ENCODE data around the gene RNF26. TPM values are rescaled to one million over a fixed set of nuclear protein-coding genes. Genes with fewer than 3 reads are reported as not detected.

Gene RNF26
- total RNA-seq, 5 donors from 2014 or later (not counting 1 experiment from before 2014, with no cell fraction given), result 18.4 to 21.4 (median 20.3) TPM

GRCh38 chr11:119322360-119322739, 12.0 kb upstream of the RNF26 start:
- Mint-ChIP-seq H3K27me3 (peaks cover 5 to 7% of the 10 kb centered on the region in 2 donors), H3K4me1 (peaks cover 20 to 35% (median 21%) of the 10 kb centered on the region in 3 donors), H3K27ac (no peak overlapping the region), H3K9me3 (no peaks in the 10 kb centered on the region), H3K4me3 (peak overlapping the region in 2 of 3 donors; percentile 4 to 83), H3K36me3 (no peaks in the 10 kb centered on the region)
- WGBS (ENCODE audit: insufficient coverage), result 74% methylated on average over 3 of the region's 6 CpGs
- Histone ChIP-seq H3K9me3 (no peaks in the 10 kb centered on the region), H3K4me1 (ENCODE audit: control insufficient read depth in 1 of 2, extremely low read depth in 1 of 2, insufficient read depth in 2 of 2, low read length in 2 of 2) (peaks cover 2 to 44% of the 10 kb centered on the region in 2 experiments), H3K27me3 (replicated peaks in 1 of 2; ENCODE audit: control insufficient read depth in 2 of 2, extremely low read depth in 1 of 2, insufficient read depth in 2 of 2, low read length in 1 of 2) (peaks cover 0 to 33% of the 10 kb centered on the region in 2 experiments), H3K27ac (ENCODE audit: low read length) (no peak overlapping the region), H3K36me3 (ENCODE audit: control insufficient read depth in 2 of 2, extremely low read depth in 1 of 2, insufficient read depth in 1 of 2, low read length in 1 of 2) (no peaks in the 10 kb centered on the region), H3K4me3 (ENCODE audit: control insufficient read depth in 1 of 2, extremely low read depth in 1 of 2, low read length in 1 of 2) (no peak overlapping the region)
- DNase-seq (peak in 1 of 35 experiments; percentile 10), ATAC-seq (replicated peaks in 1 of 4) (no peak)
- POLR2A ChIA-PET, result interaction anchor here in 1 of 2 donors (0.5 to 1.0 kb wide), 3 partner anchors 15 to 409 kb away, joined by 3 read pairs; partner anchors contain the start of gene VPS11
- CTCF ChIA-PET, result interaction anchor here (0.7 to 2.1 kb wide), 9 partner anchors 11 to 220 kb away, joined by 3 to 12 read pairs (median 4); partner anchors contain the start of genes CBL (in 1 of the 2) and HINFP (in 1 of the 2)

DNA sequence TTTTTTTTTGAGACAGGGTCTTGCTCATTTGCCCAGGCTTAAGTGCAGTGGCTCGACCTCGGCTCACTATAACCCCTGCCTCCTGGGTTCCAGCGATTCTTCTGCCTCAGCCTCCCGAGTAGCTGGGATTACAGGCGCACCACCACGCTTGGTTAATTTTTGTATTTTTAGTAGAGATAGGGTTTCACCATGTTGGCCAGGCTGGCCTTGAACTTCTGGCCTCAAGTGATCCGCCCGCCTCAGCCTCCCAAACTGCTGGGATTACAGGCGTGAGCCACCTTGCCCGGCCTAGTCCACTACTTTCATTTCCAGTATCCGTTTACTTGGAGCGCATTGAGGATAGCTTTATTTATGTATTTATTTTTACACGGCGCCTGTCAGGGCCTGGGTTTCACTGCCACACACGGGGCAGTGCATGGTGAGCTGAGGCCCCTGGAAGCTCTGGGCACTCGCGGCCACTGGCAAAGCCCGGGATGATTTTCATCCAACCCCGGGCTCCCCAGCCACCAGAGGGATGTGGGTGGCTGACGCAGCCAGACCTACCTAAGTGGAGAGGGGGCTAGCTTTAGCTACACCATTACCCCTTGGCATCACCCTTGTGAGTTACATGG, 11.3 kb upstream of the RNF26 start:
- POLR2A ChIA-PET, result interaction anchor here in 1 of 2 donors (0.6 kb wide), 1 partner anchor 255 kb away, joined by 3 read pairs; the partner anchor contains the start of gene VPS11
- Histone ChIP-seq H3K36me3 (ENCODE audit: control insufficient read depth in 2 of 2, extremely low read depth in 1 of 2, insufficient read depth in 1 of 2, low read length in 1 of 2) (no peaks in the 10 kb centered on the region), H3K27ac (ENCODE audit: low read length) (no peak overlapping the region), H3K4me1 (ENCODE audit: control insufficient read depth in 1 of 2, extremely low read depth in 1 of 2, insufficient read depth in 2 of 2, low read length in 2 of 2) (peaks cover 2 to 41% of the 10 kb centered on the region in 2 experiments), H3K27me3 (replicated peaks in 1 of 2; ENCODE audit: control insufficient read depth in 2 of 2, extremely low read depth in 1 of 2, insufficient read depth in 2 of 2, low read length in 1 of 2) (peaks cover 0 to 26% of the 10 kb centered on the region in 2 experiments), H3K4me3 (ENCODE audit: control insufficient read depth in 1 of 2, extremely low read depth in 1 of 2, low read length in 1 of 2) (no peak overlapping the region), H3K9me3 (no peaks in the 10 kb centered on the region)
- Mint-ChIP-seq H3K9me3 (no peaks in the 10 kb centered on the region), H3K4me3 (peak overlapping the region in 1 of 3 donors; percentile 83), H3K4me1 (peaks cover 20 to 32% (median 21%) of the 10 kb centered on the region in 3 donors), H3K27me3 (peaks cover 3 to 5% of the 10 kb centered on the region in 2 donors), H3K36me3 (no peaks in the 10 kb centered on the region), H3K27ac (no peak overlapping the region)
- CTCF ChIA-PET, result interaction anchor here (0.5 to 2.1 kb wide), 21 partner anchors 9 to 1024 kb away, joined by 3 to 12 read pairs (median 4); partner anchors contain the start of genes CBL (in 2 of the 2) and HINFP (in 1 of the 2)
- ATAC-seq (replicated peaks in 1 of 4) (no peak), DNase-seq (no peak)
- WGBS (ENCODE audit: insufficient coverage), result 90% methylated on average over 7 of the region's 20 CpGs

DNA sequence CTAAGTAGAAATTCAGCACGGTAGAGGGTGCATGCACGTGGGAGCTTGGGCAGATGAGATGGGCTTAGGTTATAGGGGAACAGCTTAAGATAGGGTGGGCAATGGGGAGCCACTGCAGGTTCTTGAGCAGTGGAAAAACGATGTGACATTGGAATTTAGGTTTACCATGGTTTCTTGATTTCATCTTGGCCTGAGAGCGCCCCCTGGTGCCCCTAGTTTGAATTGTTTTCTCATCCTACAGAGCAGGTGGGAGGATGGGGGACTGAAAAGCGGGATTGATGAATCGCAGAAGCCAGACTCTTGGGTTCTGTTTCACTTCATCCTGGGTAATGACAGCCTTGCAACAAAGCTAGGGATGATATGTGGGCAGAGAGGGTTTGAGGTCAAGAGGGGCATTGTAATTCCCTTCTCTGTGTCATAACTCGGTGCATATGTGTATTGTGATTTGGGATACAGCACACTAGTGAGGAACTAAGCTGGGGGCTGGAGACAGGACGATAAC, 10.7 kb upstream of the RNF26 start:
- ATAC-seq (replicated peaks in 1 of 4), result peak in 2 of 4 experiments; percentile 8 to 23
- WGBS (ENCODE audit: insufficient coverage), result 16% methylated on average over 4 of the region's 8 CpGs
- Histone ChIP-seq H3K27ac (ENCODE audit: low read length) (no peak overlapping the region), H3K36me3 (ENCODE audit: control insufficient read depth in 2 of 2, extremely low read depth in 1 of 2, insufficient read depth in 1 of 2, low read length in 1 of 2) (no peaks in the 10 kb centered on the region), H3K4me1 (ENCODE audit: control insufficient read depth in 1 of 2, extremely low read depth in 1 of 2, insufficient read depth in 2 of 2, low read length in 2 of 2) (peaks cover 2 to 35% of the 10 kb centered on the region in 2 experiments), H3K4me3 (ENCODE audit: control insufficient read depth in 1 of 2, extremely low read depth in 1 of 2, low read length in 1 of 2) (no peak overlapping the region), H3K9me3 (no peaks in the 10 kb centered on the region), H3K27me3 (replicated peaks in 1 of 2; ENCODE audit: control insufficient read depth in 2 of 2, extremely low read depth in 1 of 2, insufficient read depth in 2 of 2, low read length in 1 of 2) (peaks cover 0 to 21% of the 10 kb centered on the region in 2 experiments)
- POLR2A ChIA-PET, result interaction anchor here in 1 of 2 donors (0.5 kb wide), 1 partner anchor 16 kb away, joined by 5 read pairs; no protein-coding TSS in a partner anchor
- peak overlapping the region in 1 of 3 donors; percentile 31 for H3K4me3 Mint-ChIP-seq
- CTCF ChIA-PET, result interaction anchor here (0.5 to 2.1 kb wide), 25 partner anchors 8 to 330 kb away, joined by 3 to 12 read pairs (median 4); partner anchors contain the start of genes CBL (in 2 of the 2) and HINFP (in 1 of the 2)
- H3K4me1 Mint-ChIP-seq, result peaks cover 20 to 27% (median 20%) of the 10 kb centered on the region in 3 donors
- DNase-seq, result peak; percentile 44 to 85 (median 75)
- H3K27ac Mint-ChIP-seq, result no peak overlapping the region
- H3K36me3 Mint-ChIP-seq, result no peaks in the 10 kb centered on the region
- no peaks in the 10 kb centered on the region for H3K9me3 Mint-ChIP-seq
- H3K27me3 Mint-ChIP-seq, result peaks cover 3 to 5% of the 10 kb centered on the region in 2 donors

GRCh38 chr11:119324189-119324588, 10.1 kb upstream of the RNF26 start:
- no peaks in the 10 kb centered on the region for H3K36me3 Mint-ChIP-seq
- no peaks in the 10 kb centered on the region for H3K9me3 Mint-ChIP-seq
- H3K9me3 ChIP-seq, result no peaks in the 10 kb centered on the region
- no peaks in the 10 kb centered on the region for H3K36me3 ChIP-seq (ENCODE audit: control insufficient read depth in 2 of 2, extremely low read depth in 1 of 2, insufficient read depth in 1 of 2, low read length in 1 of 2)
- H3K27me3 Mint-ChIP-seq, result peaks cover 6 to 7% of the 10 kb centered on the region in 2 donors
- no peak overlapping the region for H3K4me3 Mint-ChIP-seq
- ChIA-PET CTCF (interaction anchor here (0.5 to 2.1 kb wide), 18 partner anchors 9 to 128 kb away, joined by 3 to 12 read pairs (median 4); partner anchors contain the start of gene CBL (in 2 of the 2)), POLR2A (interaction anchor here in 1 of 2 donors (0.5 kb wide), 1 partner anchor 17 kb away, joined by 5 read pairs; no protein-coding TSS in a partner anchor)
- peaks cover 15 to 23% (median 20%) of the 10 kb centered on the region in 3 donors for H3K4me1 Mint-ChIP-seq
- H3K27me3 ChIP-seq (replicated peaks in 1 of 2; ENCODE audit: control insufficient read depth in 2 of 2, extremely low read depth in 1 of 2, insufficient read depth in 2 of 2, low read length in 1 of 2), result peaks cover 0 to 14% of the 10 kb centered on the region in 2 experiments
- no peak overlapping the region for H3K4me3 ChIP-seq (ENCODE audit: control insufficient read depth in 1 of 2, extremely low read depth in 1 of 2, low read length in 1 of 2)
- ATAC-seq (replicated peaks in 1 of 4) (no peak), DNase-seq (no peak)
- no peak overlapping the region for H3K27ac ChIP-seq (ENCODE audit: low read length)
- H3K27ac Mint-ChIP-seq, result no peak overlapping the region
- H3K4me1 ChIP-seq (ENCODE audit: control insufficient read depth in 1 of 2, extremely low read depth in 1 of 2, insufficient read depth in 2 of 2, low read length in 2 of 2), result peaks cover 2 to 29% of the 10 kb centered on the region in 2 experiments
- 77% methylated on average over 4 of the region's 4 CpGs for WGBS (ENCODE audit: insufficient coverage)

- Histone ChIP-seq H3K4me1 (ENCODE audit: control insufficient read depth in 1 of 2, extremely low read depth in 1 of 2, insufficient read depth in 2 of 2, low read length in 2 of 2) (peaks cover 0 to 6% of the 10 kb centered on the region in 2 experiments), H3K36me3 (ENCODE audit: control insufficient read depth in 2 of 2, extremely low read depth in 1 of 2, insufficient read depth in 1 of 2, low read length in 1 of 2) (no peaks in the 10 kb centered on the region), H3K27me3 (replicated peaks in 1 of 2; ENCODE audit: control insufficient read depth in 2 of 2, extremely low read depth in 1 of 2, insufficient read depth in 2 of 2, low read length in 1 of 2) (peaks cover 0 to 2% of the 10 kb centered on the region in 2 experiments), H3K4me3 (ENCODE audit: control insufficient read depth in 1 of 2, extremely low read depth in 1 of 2, low read length in 1 of 2) (no peak overlapping the region), H3K27ac (ENCODE audit: low read length) (no peak overlapping the region), H3K9me3 (no peaks in the 10 kb centered on the region)
- H3K4me1 Mint-ChIP-seq, result peaks cover 8 to 13% (median 8%) of the 10 kb centered on the region in 3 donors
- ATAC-seq (replicated peaks in 1 of 4) (no peak), DNase-seq (no peak)
- no CpG with 5 or more reads among the region's 2 CpGs for whole genome bisulfite sequencing (ENCODE audit: insufficient coverage)
- no peaks in the 10 kb centered on the region for H3K36me3 Mint-ChIP-seq
- no peak overlapping the region for H3K4me3 Mint-ChIP-seq
- H3K9me3 Mint-ChIP-seq, result no peaks in the 10 kb centered on the region
- H3K27me3 Mint-ChIP-seq, result peaks cover 10 to 16% of the 10 kb centered on the region in 2 donors
- CTCF ChIA-PET, result interaction anchor here in 1 of 2 donors (0.7 kb wide), 1 partner anchor 11 kb away, joined by 8 read pairs; no protein-coding TSS in a partner anchor
- POLR2A ChIA-PET, result interaction anchor here in 1 of 2 donors (0.7 kb wide), 1 partner anchor 9 kb away, joined by 14 read pairs; no protein-coding TSS in a partner anchor
- H3K27ac Mint-ChIP-seq, result no peak overlapping the region
Measured at GRCh38 chr11:119329320-119329719, 5.0 kb upstream of the RNF26 start.

- H3K27ac ChIP-seq (ENCODE audit: low read length), result no peak overlapping the region
- Mint-ChIP-seq H3K4me3 (no peak overlapping the region), H3K9me3 (no peaks in the 10 kb centered on the region), H3K4me1 (peaks cover 14 to 21% (median 15%) of the 10 kb centered on the region in 3 donors), H3K27me3 (peaks cover 10 to 16% of the 10 kb centered on the region in 2 donors), H3K36me3 (no peaks in the 10 kb centered on the region), H3K27ac (no peak overlapping the region)
- CTCF ChIA-PET, result no interaction called here
- 31% methylated on average over 1 of the region's 1 CpG for WGBS (ENCODE audit: insufficient coverage)
- POLR2A ChIA-PET, result no interaction called here
- H3K36me3 ChIP-seq (ENCODE audit: control insufficient read depth in 2 of 2, extremely low read depth in 1 of 2, insufficient read depth in 1 of 2, low read length in 1 of 2), result no peaks in the 10 kb centered on the region
- DNase-seq (no peak), ATAC-seq (replicated peaks in 1 of 4) (no peak)
- H3K9me3 ChIP-seq, result no peaks in the 10 kb centered on the region
- H3K4me3 ChIP-seq (ENCODE audit: control insufficient read depth in 1 of 2, extremely low read depth in 1 of 2, low read length in 1 of 2), result no peak overlapping the region
- H3K4me1 ChIP-seq (ENCODE audit: control insufficient read depth in 1 of 2, extremely low read depth in 1 of 2, insufficient read depth in 2 of 2, low read length in 2 of 2), result peaks cover 5 to 13% of the 10 kb centered on the region in 2 experiments
- peaks cover 0 to 2% of the 10 kb centered on the region in 2 experiments for H3K27me3 ChIP-seq (replicated peaks in 1 of 2; ENCODE audit: control insufficient read depth in 2 of 2, extremely low read depth in 1 of 2, insufficient read depth in 2 of 2, low read length in 1 of 2)
Measured at GRCh38 chr11:119330237-119330636, 4.1 kb upstream of the RNF26 start.

Data from T-cell (primary cell).